Neural progenitor cell (in vitro differentiated cells): Measurements from ENCODE around the gene TEAD3.

ENCODE experiments used
- EZH2 ChIP-seq: fragments of 200-600 bp; sonication (generic); IDR thresholded peaks from 2 replicates; pipeline ENCODE4 v1.6.1; 2017; ENCODE audit warnings: antibody characterized with exemption, mild to moderate bottlenecking, moderate library complexity
- EZH2phosphoT487 ChIP-seq: fragments of 200-600 bp; sonication (generic); IDR thresholded peaks from 2 replicates; pipeline ENCODE4 v1.6.1; 2017; ENCODE audit warnings: antibody characterized with exemption
- TF ChIP-seq, protein P1 (sequence below): fragments of 200-600 bp; sonication (generic); IDR thresholded peaks from 2 replicates; pipeline ENCODE4 v1.5.1; 2017; ENCODE audit warnings: antibody characterized with exemption, mild to moderate bottlenecking

DNA sequence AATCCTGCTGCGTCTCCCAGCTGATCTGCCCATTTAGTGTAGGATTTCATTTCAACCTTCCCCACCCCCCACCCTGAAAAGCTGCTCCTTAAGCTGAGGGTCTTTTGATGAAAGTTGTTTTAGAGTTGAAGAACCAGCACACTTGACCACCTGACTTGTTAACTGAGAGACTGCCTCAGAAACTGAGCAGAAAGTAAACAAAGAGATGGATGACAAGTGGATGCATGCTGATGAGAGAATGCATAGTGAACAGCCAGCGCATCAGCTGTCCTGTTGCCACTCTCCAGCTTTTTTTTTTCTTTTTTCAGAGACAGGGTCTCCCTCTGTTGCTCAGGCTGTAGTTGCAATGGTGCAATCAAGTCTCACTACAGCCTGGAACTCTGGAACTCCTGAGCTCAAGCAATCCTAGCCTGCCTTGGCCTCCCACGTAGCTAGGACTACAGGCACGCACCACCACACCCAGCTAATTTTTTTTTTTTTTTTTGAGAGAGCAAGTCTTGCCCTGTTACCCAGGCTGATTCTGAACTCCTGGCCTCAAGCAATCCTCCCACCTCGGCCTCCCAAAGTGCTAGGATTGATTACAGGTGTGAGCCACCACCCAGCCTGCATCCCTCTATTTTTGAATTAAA lies 19.2 kb downstream of the TEAD3 start:
- TF ChIP-seq EZH2phosphoT487 (no peak), EZH2 (no peak)
- TF ChIP-seq, protein P1, sequence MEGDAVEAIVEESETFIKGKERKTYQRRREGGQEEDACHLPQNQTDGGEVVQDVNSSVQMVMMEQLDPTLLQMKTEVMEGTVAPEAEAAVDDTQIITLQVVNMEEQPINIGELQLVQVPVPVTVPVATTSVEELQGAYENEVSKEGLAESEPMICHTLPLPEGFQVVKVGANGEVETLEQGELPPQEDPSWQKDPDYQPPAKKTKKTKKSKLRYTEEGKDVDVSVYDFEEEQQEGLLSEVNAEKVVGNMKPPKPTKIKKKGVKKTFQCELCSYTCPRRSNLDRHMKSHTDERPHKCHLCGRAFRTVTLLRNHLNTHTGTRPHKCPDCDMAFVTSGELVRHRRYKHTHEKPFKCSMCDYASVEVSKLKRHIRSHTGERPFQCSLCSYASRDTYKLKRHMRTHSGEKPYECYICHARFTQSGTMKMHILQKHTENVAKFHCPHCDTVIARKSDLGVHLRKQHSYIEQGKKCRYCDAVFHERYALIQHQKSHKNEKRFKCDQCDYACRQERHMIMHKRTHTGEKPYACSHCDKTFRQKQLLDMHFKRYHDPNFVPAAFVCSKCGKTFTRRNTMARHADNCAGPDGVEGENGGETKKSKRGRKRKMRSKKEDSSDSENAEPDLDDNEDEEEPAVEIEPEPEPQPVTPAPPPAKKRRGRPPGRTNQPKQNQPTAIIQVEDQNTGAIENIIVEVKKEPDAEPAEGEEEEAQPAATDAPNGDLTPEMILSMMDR, result no peak
